Activated CD4-positive, alpha-beta T cell treated with anti-CD3 and anti-CD28 coated beads, Interleukin-2, amount 50 U/mL, for 16 hours (primary cell): Measurements from ENCODE around the gene SGK1.

Source experiments
- DNase-seq: peaks from one replicate; pipeline ENCODE4 v3.0.0-alpha.2; 2020

The SGK1 gene

GRCh38 chr6:134317471-134318131 is at the start of gene SGK1:
Gene SGK1, minus strand, starts transcription at chr6:134318112. Its CDS starts 652 bp downstream, at chr6:134317460.
- DNase-seq: peak; percentile 10

GRCh38 chr6:134363323-134364039 is 45.6 kb upstream of the SGK1 start:
- DNase-seq: no peak

GRCh38 chr6:134361011-134361410 is 43.1 kb upstream of the SGK1 start:
- no peak for DNase-seq

- no peak for DNase-seq
These were observed 41.4 kb upstream of the SGK1 start for GRCh38 chr6:134359302-134359701.

GRCh38 chr6:134358320-134358719 is 40.4 kb upstream of the SGK1 start:
- no peak for DNase-seq

GRCh38 chr6:134357022-134357487 is 39.1 kb upstream of the SGK1 start:
- no peak for DNase-seq

GRCh38 chr6:134356405-134356804 is 38.5 kb upstream of the SGK1 start:
- no peak for DNase-seq

- peak; percentile 61 for DNase-seq
These were observed 35.0 kb upstream of the SGK1 start for GRCh38 chr6:134352786-134353480.

GRCh38 chr6:134351615-134352474 is 33.9 kb upstream of the SGK1 start:
- no peak for DNase-seq

GRCh38 chr6:134347885-134348805 is 30.2 kb upstream of the SGK1 start:
- no peak for DNase-seq

- DNase-seq: no peak
These were observed 29.1 kb upstream of the SGK1 start for GRCh38 chr6:134346932-134347545.

- DNase-seq: no peak
These were observed 27.9 kb upstream of the SGK1 start for GRCh38 chr6:134345789-134346188.

GRCh38 chr6:134343066-134343465 is 25.2 kb upstream of the SGK1 start:
- no peak for DNase-seq

GRCh38 chr6:134341999-134342567 is 24.2 kb upstream of the SGK1 start:
- DNase-seq: no peak

GRCh38 chr6:134340179-134340975 is 22.5 kb upstream of the SGK1 start:
- DNase-seq: no peak

GRCh38 chr6:134339216-134339615 is 21.3 kb upstream of the SGK1 start:
- no peak for DNase-seq

- DNase-seq: no peak
These were observed 13.3 kb upstream of the SGK1 start for GRCh38 chr6:134331256-134331655.

GRCh38 chr6:134330555-134330954 is 12.6 kb upstream of the SGK1 start:
- no peak for DNase-seq

GRCh38 chr6:134328792-134329191 is 10.9 kb upstream of the SGK1 start:
- no peak for DNase-seq

- DNase-seq: no peak
These were observed 10.2 kb upstream of the SGK1 start for GRCh38 chr6:134328138-134328537.
